NT2/D1 (cell line): Measurements from ENCODE around the gene ANKRD50.

ENCODE experiments used
- SUZ12 ChIP-seq: IDR thresholded peaks from 2 replicates; pipeline ENCODE4 v1.6.1; 2011; ENCODE audit not compliant: insufficient read length, insufficient read depth; ENCODE audit errors: extremely low read depth
- YY1 ChIP-seq: IDR thresholded peaks from 2 replicates; pipeline ENCODE4 v1.6.1; 2011; ENCODE audit not compliant: insufficient read length, insufficient read depth
- ZNF274 ChIP-seq: IDR thresholded peaks from 2 replicates; pipeline ENCODE4 v1.6.1; 2011; ENCODE audit warnings: mild to moderate bottlenecking, low read depth, low read length

DNA sequence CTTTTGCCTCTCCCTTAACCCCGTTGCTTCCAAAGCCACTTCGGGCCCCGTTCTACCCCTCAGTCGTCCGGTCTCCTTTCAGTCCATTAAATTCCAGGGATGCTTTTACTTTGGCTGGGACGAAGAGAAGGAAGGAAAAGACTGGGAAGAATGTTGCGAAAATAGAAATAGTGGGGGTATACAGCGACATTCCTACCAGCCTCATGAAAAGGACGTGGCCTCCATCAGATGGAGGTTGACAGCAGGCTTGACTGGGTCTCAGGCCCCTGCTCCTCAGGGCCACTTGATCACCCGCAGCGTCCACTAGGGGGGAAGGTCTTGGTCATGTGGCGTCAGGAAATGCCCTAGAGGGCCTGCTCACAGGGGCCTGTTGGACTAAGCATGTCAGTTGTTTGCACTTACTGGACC, 657 bp upstream of the ANKRD50 start:
- no peak for TF ChIP-seq YY1
- no peak for TF ChIP-seq ZNF274
- no peak for TF ChIP-seq SUZ12
